ENCODE measurements around the gene ARHGAP12.

Gene ARHGAP12

DNA sequence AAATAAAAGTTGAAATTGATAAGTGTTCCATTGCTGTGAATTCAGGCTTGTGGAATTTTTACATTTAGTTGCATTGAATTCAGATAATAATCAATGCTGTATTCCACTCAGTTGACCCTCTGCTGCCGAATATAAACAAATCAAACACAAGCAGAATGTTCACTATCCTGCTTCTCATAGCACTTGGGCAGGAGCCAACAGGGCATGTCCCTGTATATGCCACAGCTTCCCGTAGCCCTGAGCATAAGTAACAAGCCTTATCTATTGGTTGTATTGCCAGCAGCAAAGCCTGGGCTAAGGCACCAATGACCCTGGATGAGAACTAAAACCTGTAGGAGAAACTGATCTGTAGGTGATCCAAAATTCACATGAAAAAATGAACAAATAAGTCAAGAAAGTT lies 145.9 kb downstream of the ARHGAP12 start:
- DNase-seq (ENCODE audit: insufficient read length, low spot score) (no peak), FAIRE-seq (no peak)
- TF ChIP-seq, protein P1, sequence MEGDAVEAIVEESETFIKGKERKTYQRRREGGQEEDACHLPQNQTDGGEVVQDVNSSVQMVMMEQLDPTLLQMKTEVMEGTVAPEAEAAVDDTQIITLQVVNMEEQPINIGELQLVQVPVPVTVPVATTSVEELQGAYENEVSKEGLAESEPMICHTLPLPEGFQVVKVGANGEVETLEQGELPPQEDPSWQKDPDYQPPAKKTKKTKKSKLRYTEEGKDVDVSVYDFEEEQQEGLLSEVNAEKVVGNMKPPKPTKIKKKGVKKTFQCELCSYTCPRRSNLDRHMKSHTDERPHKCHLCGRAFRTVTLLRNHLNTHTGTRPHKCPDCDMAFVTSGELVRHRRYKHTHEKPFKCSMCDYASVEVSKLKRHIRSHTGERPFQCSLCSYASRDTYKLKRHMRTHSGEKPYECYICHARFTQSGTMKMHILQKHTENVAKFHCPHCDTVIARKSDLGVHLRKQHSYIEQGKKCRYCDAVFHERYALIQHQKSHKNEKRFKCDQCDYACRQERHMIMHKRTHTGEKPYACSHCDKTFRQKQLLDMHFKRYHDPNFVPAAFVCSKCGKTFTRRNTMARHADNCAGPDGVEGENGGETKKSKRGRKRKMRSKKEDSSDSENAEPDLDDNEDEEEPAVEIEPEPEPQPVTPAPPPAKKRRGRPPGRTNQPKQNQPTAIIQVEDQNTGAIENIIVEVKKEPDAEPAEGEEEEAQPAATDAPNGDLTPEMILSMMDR (IDR thresholded peaks at IDR 0.05; ENCODE audit: insufficient read depth, missing control alignments), result no peak

DNA sequence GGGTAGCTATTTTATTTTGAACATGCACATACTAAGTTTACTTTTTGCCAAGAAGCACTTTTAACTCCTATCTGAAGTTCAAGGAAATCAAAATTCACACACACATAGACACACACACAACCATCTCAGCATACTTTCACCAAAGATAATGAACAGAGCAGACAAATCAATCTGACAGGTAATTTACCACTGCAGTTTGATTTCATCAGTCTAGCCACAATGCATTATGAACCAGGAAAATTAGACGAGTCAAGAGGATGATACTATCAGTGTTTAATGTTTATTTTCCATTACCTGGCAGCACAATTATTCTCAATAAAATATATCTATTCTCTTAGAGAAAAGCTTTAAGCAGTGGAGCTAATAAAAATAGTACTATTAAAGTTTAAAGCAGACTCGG lies 147.9 kb downstream of the ARHGAP12 start:
- no peak for DNase-seq (ENCODE audit: insufficient read length, low spot score)
- TF ChIP-seq, protein P1 (IDR thresholded peaks at IDR 0.05; ENCODE audit: insufficient read depth, missing control alignments), result no peak
- no peak for FAIRE-seq

DNA sequence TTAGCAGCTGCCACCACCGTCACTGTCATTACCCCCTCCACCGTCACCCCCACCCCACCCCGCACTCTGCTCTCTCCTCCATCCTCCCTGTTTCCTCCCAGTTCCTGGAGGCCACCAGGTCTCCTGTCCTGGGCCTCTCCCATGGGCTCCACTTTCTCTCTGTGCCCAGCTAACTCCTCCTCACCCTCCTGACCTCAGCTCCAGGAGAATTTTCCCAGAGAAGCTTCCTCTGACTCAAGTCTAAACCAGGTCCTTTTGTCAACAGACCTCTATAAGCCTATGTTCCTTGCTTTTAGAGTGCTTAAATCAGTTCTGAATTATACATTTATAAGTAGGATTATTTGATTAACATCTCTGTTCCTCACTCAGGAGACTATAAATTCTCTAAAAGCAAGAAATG lies 150.0 kb downstream of the ARHGAP12 start:
- DNase-seq (ENCODE audit: insufficient read length, low spot score), result no peak
- no peak for FAIRE-seq
- TF ChIP-seq, protein P1 (IDR thresholded peaks at IDR 0.05; ENCODE audit: insufficient read depth, missing control alignments), result no peak

DNA sequence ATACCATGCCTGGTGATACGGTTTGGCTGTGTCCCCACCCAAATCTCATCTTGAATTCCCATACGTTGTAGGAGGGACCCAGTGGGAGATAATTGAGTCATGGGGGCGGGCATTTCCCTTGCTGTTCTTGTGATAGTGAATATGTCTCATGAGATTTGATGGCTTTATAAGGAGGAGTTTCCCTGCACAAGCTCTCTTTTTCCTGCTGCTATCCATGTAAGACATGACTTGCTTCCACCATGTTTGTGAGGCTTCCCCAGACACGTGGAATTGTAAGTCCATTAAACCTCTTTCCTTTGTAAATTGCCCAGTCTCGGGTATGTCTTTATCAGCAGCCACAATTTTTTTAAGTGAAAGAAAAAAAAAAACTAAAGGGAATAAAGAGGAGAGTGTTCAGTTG lies 152.5 kb downstream of the ARHGAP12 start:
- TF ChIP-seq, protein P1 (IDR thresholded peaks at IDR 0.05; ENCODE audit: insufficient read depth, missing control alignments), result no peak
- DNase-seq (ENCODE audit: insufficient read length, low spot score) (no peak), FAIRE-seq (no peak)

DNA sequence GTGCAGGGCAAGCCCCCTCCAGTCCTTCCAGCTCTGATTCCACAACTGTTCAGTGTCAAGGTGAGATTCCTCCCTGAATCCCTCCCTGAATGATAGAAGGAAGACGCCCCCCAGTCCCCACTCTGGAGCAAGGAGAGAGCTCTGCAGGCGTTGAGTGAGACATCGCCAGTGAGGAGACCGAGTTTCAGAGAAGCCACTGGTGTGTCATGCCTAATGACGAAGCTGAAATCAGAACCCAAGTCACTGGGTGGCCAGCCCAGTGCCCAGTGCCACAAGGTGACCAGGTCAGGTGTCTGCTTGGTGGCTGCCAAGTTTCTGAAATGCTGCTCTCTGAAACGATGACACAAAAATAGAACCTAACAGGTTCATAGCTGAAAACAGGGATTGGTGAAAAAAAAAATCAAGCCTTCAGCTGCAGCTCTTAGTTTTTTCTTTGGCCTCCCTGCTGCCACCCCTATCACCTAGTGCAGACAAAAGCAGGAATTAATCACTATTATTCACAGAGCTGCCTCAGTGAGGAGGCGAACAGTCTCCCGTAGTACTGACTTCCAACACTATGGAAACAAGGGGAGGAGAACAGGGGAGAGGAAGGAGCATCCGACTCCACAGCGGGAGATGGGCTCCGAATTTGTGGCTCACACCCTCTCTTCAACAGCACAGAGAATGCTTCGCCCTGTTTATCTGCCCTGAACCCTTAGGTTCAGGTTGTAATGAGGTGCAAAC lies 153.5 kb downstream of the ARHGAP12 start:
- TF ChIP-seq, protein P1 (IDR thresholded peaks at IDR 0.05; ENCODE audit: insufficient read depth, missing control alignments), result no peak
- DNase-seq (ENCODE audit: insufficient read length, low spot score), result no peak
- no peak for FAIRE-seq

DNA sequence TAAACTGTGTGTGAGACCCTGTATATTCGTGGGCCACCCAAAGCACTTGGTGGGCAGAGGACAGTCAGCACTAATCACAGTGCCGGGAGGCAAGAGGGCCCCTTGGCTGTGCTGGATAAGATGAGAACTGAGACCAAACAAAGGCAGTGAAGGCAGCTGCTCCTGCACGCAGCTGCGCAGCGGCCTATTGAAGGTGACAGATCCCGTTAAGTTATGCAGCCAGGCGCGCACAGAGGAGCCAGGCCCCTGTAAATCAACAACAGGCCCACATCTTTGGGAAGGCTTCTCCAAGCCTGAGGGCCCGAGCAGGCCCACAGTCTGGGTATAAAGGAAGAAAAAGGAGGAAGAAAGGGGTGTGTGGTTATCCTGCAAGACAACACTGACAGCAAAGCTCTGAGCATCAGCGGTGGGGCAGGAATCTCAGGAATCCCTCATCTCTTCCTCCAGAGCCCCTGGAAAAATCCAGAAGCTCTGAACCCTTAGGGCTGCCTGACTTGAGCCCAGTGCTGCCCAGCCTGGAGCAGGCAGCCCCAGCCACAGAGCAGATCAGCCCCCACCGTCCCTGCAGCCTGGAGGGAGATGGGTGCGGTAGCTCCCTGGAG lies 154.2 kb downstream of the ARHGAP12 start:
- FAIRE-seq (no peak), DNase-seq (ENCODE audit: insufficient read length, low spot score) (no peak)
- TF ChIP-seq, protein P1 (IDR thresholded peaks at IDR 0.05; ENCODE audit: insufficient read depth, missing control alignments), result no peak

DNA sequence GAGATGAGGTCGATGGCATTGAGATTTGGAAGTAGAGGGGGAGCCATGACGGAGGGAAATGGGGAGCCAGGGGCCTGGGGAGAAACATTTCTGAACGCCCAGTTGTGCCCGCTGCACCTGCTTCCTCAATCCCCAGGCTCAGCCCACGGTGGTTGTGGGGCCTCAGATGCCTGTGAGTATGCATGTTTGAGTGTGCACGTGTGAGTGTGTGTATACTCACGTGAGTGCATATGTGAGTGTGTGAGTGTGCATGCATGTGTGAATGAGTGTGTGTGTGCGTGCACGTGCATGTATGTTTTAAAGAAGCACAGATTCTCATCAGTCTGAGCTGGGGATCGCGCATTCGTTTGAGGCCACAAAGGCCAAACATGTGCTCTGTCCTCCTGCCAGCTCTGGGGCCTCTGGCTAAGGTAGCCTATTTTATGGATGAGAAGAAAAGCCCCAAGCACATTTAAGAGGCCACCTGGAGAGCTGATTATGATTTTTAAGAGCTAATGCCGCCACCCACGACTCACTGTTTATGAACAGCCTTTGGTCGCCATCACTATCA lies 154.8 kb downstream of the ARHGAP12 start:
- FAIRE-seq, result no peak

More for the DNA sequence above, 154.8 kb downstream of the ARHGAP12 start:
- TF ChIP-seq, protein P1 (IDR thresholded peaks at IDR 0.05; ENCODE audit: insufficient read depth, missing control alignments), result no peak
- no peak for DNase-seq (ENCODE audit: insufficient read length, low spot score)

All from D721Med (cell line).